IMR-90 (cell line): ENCODE data around the gene AGBL3. TPM values are rescaled to one million over a fixed set of nuclear protein-coding genes. Genes with fewer than 3 reads are reported as not detected.

Experiments used
- ATAC-seq: fragments of 200-7000 bp; cut with Tn5 transposase; 2 replicates; pipeline ENCODE4 v1.9.1; 2020; ENCODE audit warnings: low read depth, mild to moderate bottlenecking, moderate library complexity
- BruUV-seq: library from RNA; stranded (reverse); fragments of 400-500 nt; replicated peaks from 2 replicates; lab custom pipeline; 2021; lab: Mats Ljungman, UMichigan
- CTCF ChIA-PET: fragments of 300-600 bp; formaldehyde crosslinking; extraction: SDS; loops from one replicate; lab custom pipeline; 2021; ENCODE audit warnings: antibody characterized with exemption; lab: Yijun Ruan, JAX
- POLR2A ChIA-PET: fragments of 300-600 bp; sonication (Branson Sonifier 250); formaldehyde crosslinking; loops from one replicate; lab custom pipeline; 2022; ENCODE audit warnings: antibody characterized with exemption; ENCODE audit not compliant: unreplicated experiment; lab: Charles Lee
- DNase-seq: peaks from one replicate; pipeline ENCODE4 v3.0.0; 2013
- H2AFZ ChIP-seq: replicated peaks from 2 replicates; pipeline ENCODE3; 2013; ENCODE audit warnings: low read length, mild to moderate bottlenecking; ENCODE audit not compliant: poor library complexity
- H2AK5ac ChIP-seq: 2 replicates; pipeline ENCODE4 v1.6.1; 2013; ENCODE audit warnings: low read depth, low read length, inconsistent platforms
- H2AK9ac ChIP-seq: replicated peaks from 2 replicates; pipeline ENCODE3; 2013; ENCODE audit warnings: mild to moderate bottlenecking, low read depth, low read length, moderate library complexity; ENCODE audit not compliant: poor library complexity
- H2BK120ac ChIP-seq: 2 replicates; pipeline ENCODE4 v1.6.1; 2013; ENCODE audit warnings: low read depth, low read length, inconsistent platforms
- H2BK15ac ChIP-seq: 3 replicates; pipeline ENCODE4 v1.6.1; 2013; ENCODE audit warnings: low read depth, low read length, inconsistent platforms
- H2BK20ac ChIP-seq: 2 replicates; pipeline ENCODE4 v1.6.1; 2013; ENCODE audit warnings: low read depth, mild to moderate bottlenecking, inconsistent platforms, low read length, moderate library complexity
- H2BK5ac ChIP-seq: 2 replicates; pipeline ENCODE4 v1.6.1; 2013; ENCODE audit warnings: mild to moderate bottlenecking, low read depth, low read length, inconsistent platforms; ENCODE audit not compliant: poor library complexity, severe bottlenecking
- H3K14ac ChIP-seq: replicated peaks from 2 replicates; pipeline ENCODE4 v1.6.1; 2013; ENCODE audit warnings: low read depth, low read length, inconsistent platforms
- H3K18ac ChIP-seq: 2 replicates; pipeline ENCODE4 v1.6.1; 2013; ENCODE audit warnings: low read depth, low read length, control low read depth
- H3K23ac ChIP-seq: 2 replicates; pipeline ENCODE4 v1.6.1; 2013; ENCODE audit warnings: low read depth, low read length, inconsistent platforms
- H3K27ac ChIP-seq: 2 replicates; pipeline ENCODE4 v1.5.1; 2013; ENCODE audit warnings: mild to moderate bottlenecking, control low read depth, low read length; ENCODE audit not compliant: insufficient read depth
- H3K27me3 ChIP-seq: 2 replicates; pipeline ENCODE4 v1.6.1; 2013; ENCODE audit warnings: low read length; ENCODE audit not compliant: control insufficient read depth, insufficient read depth
- H3K36me3 ChIP-seq: 2 replicates; pipeline ENCODE4 v1.6.1; 2013; ENCODE audit warnings: low read length, mixed read lengths; ENCODE audit not compliant: control insufficient read depth, insufficient read depth
- H3K4ac ChIP-seq: 2 replicates; pipeline ENCODE4 v1.6.1; 2013; ENCODE audit warnings: low read depth, low read length, inconsistent platforms
- H3K4me1 ChIP-seq: 2 replicates; pipeline ENCODE4 v1.6.1; 2013; ENCODE audit warnings: low read length, mixed read lengths; ENCODE audit not compliant: control insufficient read depth, insufficient read depth
- H3K4me2 ChIP-seq: 2 replicates; pipeline ENCODE4 v1.6.1; 2013; ENCODE audit warnings: low read depth, mild to moderate bottlenecking, control low read depth, low read length, moderate library complexity
- H3K4me3 ChIP-seq: 2 replicates; pipeline ENCODE4 v1.5.1; 2013; ENCODE audit warnings: low read depth, mild to moderate bottlenecking, control low read depth, low read length, moderate library complexity; ENCODE audit not compliant: insufficient read depth
- H3K56ac ChIP-seq: 2 replicates; pipeline ENCODE4 v1.6.1; 2013; ENCODE audit warnings: low read length, inconsistent platforms; ENCODE audit not compliant: insufficient read depth; ENCODE audit errors: extremely low read depth
- H3K79me1 ChIP-seq, 2 experiments: 2 replicates each; pipeline ENCODE4 v1.6.1; 2013; ENCODE audit warnings: low read length in 2 of 2, inconsistent platforms in 1 of 2, low read depth in 1 of 2
- H3K9ac ChIP-seq: 2 replicates; pipeline ENCODE4 v1.6.1; 2013; ENCODE audit warnings: low read depth, low read length, control low read depth
- H3K9me1 ChIP-seq: 2 replicates; pipeline ENCODE4 v1.6.1; 2013; ENCODE audit warnings: low read length, inconsistent platforms; ENCODE audit not compliant: insufficient read depth
- H3K9me3 ChIP-seq: 2 replicates; pipeline ENCODE4 v1.6.1; 2013; ENCODE audit warnings: low read length; ENCODE audit not compliant: control insufficient read depth, insufficient read depth
- H4K20me1 ChIP-seq: 2 replicates; pipeline ENCODE4 v1.6.1; 2013; ENCODE audit warnings: low read length, inconsistent platforms; ENCODE audit not compliant: insufficient read depth
- H4K5ac ChIP-seq: 2 replicates; pipeline ENCODE4 v1.6.1; 2013; ENCODE audit warnings: mild to moderate bottlenecking, low read depth, low read length, control low read depth
- H4K8ac ChIP-seq, 2 experiments: 2 replicates each; pipeline ENCODE4 v1.6.1; 2013; ENCODE audit warnings: low read depth in 2 of 2, low read length in 2 of 2, control low read depth in 1 of 2, inconsistent platforms in 1 of 2
- H4K91ac ChIP-seq: 2 replicates; pipeline ENCODE4 v1.6.1; 2013; ENCODE audit warnings: low read depth, low read length, inconsistent platforms; ENCODE audit not compliant: insufficient read depth
- BHLHE40 ChIP-seq: fragments of 150-350 bp; IDR thresholded peaks from 2 replicates; pipeline ENCODE4 v1.6.1; 2016; ENCODE audit warnings: mild to moderate bottlenecking, low read depth, low read length
- CEBPB ChIP-seq: IDR thresholded peaks from 2 replicates; pipeline ENCODE4 v1.6.1; 2012; ENCODE audit warnings: low read depth, low read length, improper control_type of control experiment
- CHD1 ChIP-seq: IDR thresholded peaks from 2 replicates; pipeline ENCODE4 v1.6.1; 2012; ENCODE audit warnings: low read depth, low read length, improper control_type of control experiment
- FOS ChIP-seq: fragments of 150-350 bp; IDR thresholded peaks from 2 replicates; pipeline ENCODE4 v1.6.1; 2016; ENCODE audit warnings: low read depth, low read length
- MAFK ChIP-seq: IDR thresholded peaks from 2 replicates; pipeline ENCODE4 v1.6.1; 2012; ENCODE audit warnings: low read depth, low read length, improper control_type of control experiment
- MAZ ChIP-seq: IDR thresholded peaks from 2 replicates; pipeline ENCODE4 v1.6.1; 2012; ENCODE audit warnings: low read depth, mild to moderate bottlenecking, low read length, improper control_type of control experiment, moderate library complexity, borderline replicate concordance
- MXI1 ChIP-seq: IDR thresholded peaks from 2 replicates; pipeline ENCODE4 v1.6.1; 2012; ENCODE audit warnings: low read depth, mild to moderate bottlenecking, low read length, moderate library complexity, borderline replicate concordance
- NFE2L2 ChIP-seq: fragments of 150-350 bp; IDR thresholded peaks from 2 replicates; pipeline ENCODE4 v1.6.1; 2016; ENCODE audit warnings: low read depth, mild to moderate bottlenecking, low read length
- POLR2A ChIP-seq: IDR thresholded peaks from 2 replicates; pipeline ENCODE4 v1.6.1; 2012; ENCODE audit warnings: mild to moderate bottlenecking, low read depth, low read length
- RAD21 ChIP-seq: IDR thresholded peaks from 2 replicates; pipeline ENCODE4 v1.6.1; 2012; ENCODE audit warnings: low read length, improper control_type of control experiment
- RCOR1 ChIP-seq: IDR thresholded peaks from 2 replicates; pipeline ENCODE4 v1.6.1; 2012; ENCODE audit warnings: mild to moderate bottlenecking, low read length, improper control_type of control experiment; ENCODE audit not compliant: insufficient replicate concordance
- RFX5 ChIP-seq: IDR thresholded peaks from 2 replicates; pipeline ENCODE4 v1.8.0; 2012; ENCODE audit warnings: low read depth, mild to moderate bottlenecking, low read length, moderate library complexity
- SMC3 ChIP-seq: fragments of 150-350 bp; IDR thresholded peaks from 2 replicates; pipeline ENCODE4 v1.6.1; 2016; ENCODE audit warnings: low read depth, mild to moderate bottlenecking, antibody characterized with exemption, low read length, moderate library complexity
- WGBS, 2 experiments: methylation state at CpG; one replicate each; pipeline versions ENCODE4 v1.1.5 to v1.1.7; 2013; ENCODE audit warnings: missing lambda C conversion rate in 2 of 2; ENCODE audit not compliant: insufficient read length in 1 of 2; ENCODE audit errors: extremely low coverage in 2 of 2; 5-methylcytosine and 5-hydroxymethylcytosine counted together
- dilution Hi-C: fragments of 300-500 bp; cut with HindIII; formaldehyde crosslinking; loops from one replicate; pipeline ENCODE4 v1.14.3; 2018; ENCODE audit warnings: low sequenced_read_pairs; ENCODE audit not compliant: unreplicated experiment
- in situ Hi-C: fragments of 300-500 bp; cut with MboI; formaldehyde crosslinking; loops from 3 replicates; pipeline ENCODE4 v1.14.3; 2019; ENCODE audit warnings: low sequenced_read_pairs, inconsistent platforms, mixed read lengths
- intact Hi-C: fragments of 100-400 bp; cut with micrococcal nuclease; formaldehyde crosslinking; loops from 2 replicates; pipeline ENCODE4 v1.10.0; 2022
- polyA plus RNA-seq, 3 experiments: library from polyadenylated mRNA; depleted of rRNA; stranded (reverse); fragments of >200 nt; gene quantifications; 2 replicates each; pipeline ENCODE4 v1.2.3, GENCODE V29; 2012; ENCODE audit warnings: low replicate concordance in 1 of 3
- total RNA-seq: library from RNA; depleted of rRNA; stranded (reverse); fragments of >200 nt; gene quantifications from 2 replicates; pipeline ENCODE4 v1.2.3, GENCODE V29; 2012
- TF ChIP-seq, protein P1 (sequence below): fragments of 150-350 bp; IDR thresholded peaks from 2 replicates; pipeline ENCODE4 v1.6.1; 2016; ENCODE audit warnings: low read depth, mild to moderate bottlenecking, low read length, moderate library complexity, borderline replicate concordance
- TF ChIP-seq, protein P2 (sequence below): conservative IDR thresholded peaks from 2 replicates; pipeline ENCODE4 v1.5.1; 2012; ENCODE audit warnings: mild to moderate bottlenecking, low read depth, low read length, improper control_type of control experiment
- TF ChIP-seq, protein P3 (sequence below): fragments of 150-350 bp; IDR thresholded peaks from 2 replicates; pipeline ENCODE4 v1.6.1; 2017; ENCODE audit warnings: mild to moderate bottlenecking, antibody characterized with exemption, low read length, low read depth

Gene AGBL3
- total and polyA plus RNA-seq, 2 of the 4 experiments (the other 2 are of a cell fraction): 0.18 to 0.65 TPM

DNA sequence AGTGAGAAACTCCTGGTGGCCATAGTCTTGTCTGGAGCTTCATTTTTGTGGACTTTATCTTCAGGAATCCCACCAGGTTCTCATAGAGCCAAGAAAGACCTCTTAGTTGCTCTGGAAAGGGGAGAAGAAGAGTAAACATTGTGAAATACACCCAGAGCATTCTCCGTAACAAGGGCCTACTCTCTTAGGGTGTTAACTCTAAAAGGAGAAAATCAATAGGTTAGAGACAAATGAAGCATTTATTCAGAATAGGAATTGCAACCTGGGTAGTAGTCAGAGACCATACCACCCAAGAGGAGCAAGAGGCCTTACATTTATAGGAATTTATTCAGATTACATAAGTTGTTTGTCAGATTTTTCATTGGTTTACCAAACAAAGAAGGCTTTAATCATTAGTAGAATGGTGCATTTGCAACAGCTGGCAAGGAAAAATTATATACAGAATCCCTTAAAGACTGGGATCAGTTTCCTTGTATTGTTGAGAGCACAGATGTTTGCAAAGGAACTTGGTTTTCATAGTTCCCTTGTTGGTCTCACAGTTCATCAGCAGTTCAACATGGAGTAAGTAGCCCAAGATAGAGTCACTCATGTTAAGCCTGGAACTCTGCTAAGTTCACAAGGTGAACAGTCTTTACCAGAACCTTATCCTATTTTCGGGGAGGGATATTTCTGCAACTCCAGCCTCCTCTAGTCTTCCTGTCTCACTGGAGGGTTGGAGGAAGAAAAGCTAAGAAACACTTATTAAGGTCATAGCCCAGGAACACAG, 108.3 kb downstream of the AGBL3 start:
- no peak for DNase-seq
- no CpG with 5 or more reads among the region's 2 CpGs for WGBS, 2 experiments
- TF ChIP-seq, protein P1, sequence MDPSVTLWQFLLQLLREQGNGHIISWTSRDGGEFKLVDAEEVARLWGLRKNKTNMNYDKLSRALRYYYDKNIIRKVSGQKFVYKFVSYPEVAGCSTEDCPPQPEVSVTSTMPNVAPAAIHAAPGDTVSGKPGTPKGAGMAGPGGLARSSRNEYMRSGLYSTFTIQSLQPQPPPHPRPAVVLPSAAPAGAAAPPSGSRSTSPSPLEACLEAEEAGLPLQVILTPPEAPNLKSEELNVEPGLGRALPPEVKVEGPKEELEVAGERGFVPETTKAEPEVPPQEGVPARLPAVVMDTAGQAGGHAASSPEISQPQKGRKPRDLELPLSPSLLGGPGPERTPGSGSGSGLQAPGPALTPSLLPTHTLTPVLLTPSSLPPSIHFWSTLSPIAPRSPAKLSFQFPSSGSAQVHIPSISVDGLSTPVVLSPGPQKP: no peak
- TF ChIP-seq MAFK (no peak), MAZ (no peak), RFX5 (no peak), NFE2L2 (no peak), CEBPB (no peak), MXI1 (no peak), RAD21 (no peak), BHLHE40 (no peak), FOS (no peak), SMC3 (no peak), POLR2A (no peak), CHD1 (no peak), RCOR1 (no peak)
- TF ChIP-seq, protein P2, sequence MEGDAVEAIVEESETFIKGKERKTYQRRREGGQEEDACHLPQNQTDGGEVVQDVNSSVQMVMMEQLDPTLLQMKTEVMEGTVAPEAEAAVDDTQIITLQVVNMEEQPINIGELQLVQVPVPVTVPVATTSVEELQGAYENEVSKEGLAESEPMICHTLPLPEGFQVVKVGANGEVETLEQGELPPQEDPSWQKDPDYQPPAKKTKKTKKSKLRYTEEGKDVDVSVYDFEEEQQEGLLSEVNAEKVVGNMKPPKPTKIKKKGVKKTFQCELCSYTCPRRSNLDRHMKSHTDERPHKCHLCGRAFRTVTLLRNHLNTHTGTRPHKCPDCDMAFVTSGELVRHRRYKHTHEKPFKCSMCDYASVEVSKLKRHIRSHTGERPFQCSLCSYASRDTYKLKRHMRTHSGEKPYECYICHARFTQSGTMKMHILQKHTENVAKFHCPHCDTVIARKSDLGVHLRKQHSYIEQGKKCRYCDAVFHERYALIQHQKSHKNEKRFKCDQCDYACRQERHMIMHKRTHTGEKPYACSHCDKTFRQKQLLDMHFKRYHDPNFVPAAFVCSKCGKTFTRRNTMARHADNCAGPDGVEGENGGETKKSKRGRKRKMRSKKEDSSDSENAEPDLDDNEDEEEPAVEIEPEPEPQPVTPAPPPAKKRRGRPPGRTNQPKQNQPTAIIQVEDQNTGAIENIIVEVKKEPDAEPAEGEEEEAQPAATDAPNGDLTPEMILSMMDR: no peak
- TF ChIP-seq, protein P3, sequence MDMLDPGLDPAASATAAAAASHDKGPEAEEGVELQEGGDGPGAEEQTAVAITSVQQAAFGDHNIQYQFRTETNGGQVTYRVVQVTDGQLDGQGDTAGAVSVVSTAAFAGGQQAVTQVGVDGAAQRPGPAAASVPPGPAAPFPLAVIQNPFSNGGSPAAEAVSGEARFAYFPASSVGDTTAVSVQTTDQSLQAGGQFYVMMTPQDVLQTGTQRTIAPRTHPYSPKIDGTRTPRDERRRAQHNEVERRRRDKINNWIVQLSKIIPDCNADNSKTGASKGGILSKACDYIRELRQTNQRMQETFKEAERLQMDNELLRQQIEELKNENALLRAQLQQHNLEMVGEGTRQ: no peak

More for the DNA sequence above, 108.3 kb downstream of the AGBL3 start:
- in situ Hi-C loops: no loop called here
- no peak overlapping the region for H3K9ac ChIP-seq
- H3K9me1 ChIP-seq: no peaks in the 10 kb centered on the region
- H3K4ac ChIP-seq: no peak overlapping the region
- dilution Hi-C loops: no loop called here
- H4K91ac ChIP-seq: no peak overlapping the region
- H3K36me3 ChIP-seq: no peaks in the 10 kb centered on the region
- ChIA-PET POLR2A (no interaction called here), CTCF (no interaction called here)
- no peak overlapping the region for H4K8ac ChIP-seq
- no peak overlapping the region for H2AFZ ChIP-seq
- H3K9me3 ChIP-seq: no peaks in the 10 kb centered on the region
- no TSS peak for BruUV-seq
- H3K56ac ChIP-seq: no peak overlapping the region
- no peak overlapping the region for H3K23ac ChIP-seq
- H3K18ac ChIP-seq: no peak overlapping the region
- no peak overlapping the region for H3K4me3 ChIP-seq
- no peak overlapping the region for H2AK9ac ChIP-seq
- H2AK5ac ChIP-seq: no peak overlapping the region
- intact Hi-C loops: no loop called here
- no peak overlapping the region for H2BK15ac ChIP-seq
- H2BK120ac ChIP-seq: no peak overlapping the region
- no peaks in the 10 kb centered on the region for H4K20me1 ChIP-seq
- H3K4me2 ChIP-seq: no peak overlapping the region
- no peak overlapping the region for H2BK5ac ChIP-seq
- no peaks in the 10 kb centered on the region; the same call in none of the 2 replicates for H3K27me3 ChIP-seq
- H3K79me1 ChIP-seq: no peaks in the 10 kb centered on the region
- no peak overlapping the region for H2BK20ac ChIP-seq
- H3K27ac ChIP-seq: no peak overlapping the region
- H3K4me1 ChIP-seq: no peaks in the 10 kb centered on the region
- no peak for ATAC-seq
- no peak overlapping the region for H4K5ac ChIP-seq
- H3K14ac ChIP-seq: no peak overlapping the region
